GM12878 (cell line): ENCODE measurements around the gene RAB37. TPM values are rescaled to one million over a fixed set of nuclear protein-coding genes. Genes with fewer than 3 reads are reported as not detected.

Source experiments
- ATAC-seq: fragments of 200-7000 bp; cut with Tn5 transposase; 3 replicates; pipeline ENCODE4 v1.9.1; 2020; ENCODE audit warnings: mild to moderate bottlenecking, moderate library complexity
- BruUV-seq: library from RNA; stranded (reverse); fragments of 400-500 nt; replicated peaks from 2 replicates; lab custom pipeline; 2021; lab: Mats Ljungman, UMichigan
- CTCF ChIA-PET: fragments of 300-600 bp; sonication (Branson Sonifier 250); formaldehyde crosslinking; extraction: SDS; loops from one replicate; lab custom pipeline; 2021; ENCODE audit warnings: inconsistent platforms; lab: Yijun Ruan, JAX
- POLR2A ChIA-PET: fragments of 350-600 bp; formaldehyde crosslinking; extraction: SDS; loops from one replicate; lab custom pipeline; 2021; ENCODE audit warnings: inconsistent platforms; lab: Charles Lee
- RAD21 ChIA-PET: fragments of 300-600 bp; sonication (Branson Sonifier 250); formaldehyde crosslinking; loops from one replicate; lab custom pipeline; 2023; ENCODE audit warnings: antibody characterized with exemption; ENCODE audit not compliant: unreplicated experiment; lab: Charles Lee
- SMC1A ChIA-PET: fragments of 300-600 bp; sonication (Branson Sonifier 250); formaldehyde crosslinking; loops from one replicate; lab custom pipeline; 2023; ENCODE audit not compliant: unreplicated experiment, uncharacterized antibody; lab: Charles Lee
- DNase-seq: peaks from one replicate; pipeline ENCODE4 v3.0.0-alpha.2; 2011; ENCODE audit warnings: low read depth, low spot score
- FAIRE-seq: peaks from 3 replicates; lab custom pipeline; 2011; peaks lifted over from hg19 to GRCh38; lab: Jason Lieb, UNC
- H2AFZ ChIP-seq: 2 replicates; pipeline ENCODE4 v1.6.0; 2011; ENCODE audit warnings: low read depth, low read length, control low read depth; ENCODE audit not compliant: control insufficient read depth
- H3K27ac ChIP-seq: 2 replicates; pipeline ENCODE4 v1.5.1; 2011; ENCODE audit warnings: control low read depth; ENCODE audit not compliant: control insufficient read depth, insufficient read depth
- H3K27me3 ChIP-seq, 2 experiments: replicated peaks in 1 of 2; 2 replicates each; pipeline versions ENCODE4 v1.6.0 to v1.6.1; 2011; ENCODE audit warnings: low read length in 1 of 2; ENCODE audit not compliant: control insufficient read depth in 2 of 2, insufficient read depth in 2 of 2
- H3K36me3 ChIP-seq, 2 experiments: 2 replicates each; pipeline ENCODE4 v1.5.1; 2011; ENCODE audit warnings: low read length in 1 of 2; ENCODE audit not compliant: control insufficient read depth in 2 of 2, insufficient read depth in 2 of 2
- H3K4me1 ChIP-seq: 2 replicates; pipeline ENCODE4 v1.6.1; 2011; ENCODE audit warnings: mild to moderate bottlenecking, low read length, moderate library complexity, mixed read lengths; ENCODE audit not compliant: control insufficient read depth, insufficient read depth
- H3K4me2 ChIP-seq: 2 replicates; pipeline ENCODE4 v1.6.0; 2011; ENCODE audit warnings: control low read depth; ENCODE audit not compliant: control insufficient read depth, insufficient read depth
- H3K4me3 ChIP-seq: fragments of 200-600 bp; sonication (generic); 2 replicates; pipeline ENCODE4 v1.5.1; 2016
- H3K79me2 ChIP-seq: 2 replicates; pipeline ENCODE4 v1.6.0; 2011; ENCODE audit warnings: low read length; ENCODE audit not compliant: control insufficient read depth, insufficient read depth
- H3K9ac ChIP-seq: 2 replicates; pipeline ENCODE4 v1.8.0; 2011; ENCODE audit warnings: low read length, control low read depth, mixed read lengths; ENCODE audit not compliant: control insufficient read depth, insufficient read depth
- H3K9me3 ChIP-seq: replicated peaks from 3 replicates; pipeline ENCODE4 v1.5.1; 2011; ENCODE audit warnings: mild to moderate bottlenecking, low read length; ENCODE audit not compliant: control insufficient read depth, insufficient read depth
- H4K20me1 ChIP-seq: 2 replicates; pipeline ENCODE4 v1.6.0; 2011; ENCODE audit not compliant: control insufficient read depth, insufficient read depth
- CBX3 ChIP-seq: fragments of 200-600 bp; sonication (generic); IDR thresholded peaks from 2 replicates; pipeline ENCODE4 v1.6.1; 2016; ENCODE audit warnings: low read depth, borderline replicate concordance
- EP300 ChIP-seq, 2 experiments: fragments of 150-350 bp in 1 of 2; IDR thresholded peaks; 2 replicates each; pipeline ENCODE4 v1.6.1; 2011 to 2012; ENCODE audit warnings: low read depth in 2 of 2, low read length in 2 of 2, borderline replicate concordance in 1 of 2, improper control_type of control experiment in 1 of 2, inconsistent platforms in 1 of 2; ENCODE audit not compliant: control insufficient read depth in 1 of 2
- POU2F2 ChIP-seq: IDR thresholded peaks from 3 replicates; pipeline ENCODE4 v1.6.1; 2011; ENCODE audit warnings: low read depth, mild to moderate bottlenecking, low read length, borderline replicate concordance
- WGBS: methylation state at CpG from one replicate; pipeline ENCODE4 v1.1.6; 2016; ENCODE audit warnings: low lambda C conversion rate; ENCODE audit not compliant: insufficient replicate concordance, insufficient coverage; ENCODE audit errors: missing lambda C conversion rate; 5-methylcytosine and 5-hydroxymethylcytosine counted together
- in situ Hi-C: fragments of 300-500 bp; cut with MboI; formaldehyde crosslinking; loops from 9 replicates; pipeline ENCODE4 v1.14.3; 2018; ENCODE audit warnings: mixed read lengths
- intact Hi-C: fragments of 100-400 bp; cut with micrococcal nuclease; formaldehyde crosslinking; loops from one replicate; pipeline ENCODE4 v1.14.2; 2022; ENCODE audit not compliant: unreplicated experiment
- polyA plus RNA-seq, 11 experiments: library from polyadenylated mRNA; depleted of rRNA in 4 of 11; unstranded in 6 of 11; stranded (reverse) in 5 of 11; fragments of >200 nt; fragmentation: Nextera tagmentation in 4 of 11; fragmentation: Illumina TruSeq in 1 of 11; extraction: Ambion mirVana in 4 of 11; extraction: Trizol in 1 of 11; gene quantifications; 1 replicate in 1 of 11; 2 replicates in 10 of 11; pipeline versions ENCODE4 v1.2.1 to v1.2.3, GENCODE V29; 2011 to 2016; ENCODE audit warnings: inconsistent platforms in 2 of 11, missing spikeins in 2 of 11, low read depth in 1 of 11
- total RNA-seq, 4 experiments: library from RNA; depleted of rRNA in 3 of 4; stranded (reverse); fragments of >200 nt in 3 of 4; fragmentation: Illumina TruSeq in 1 of 4; extraction: Trizol in 1 of 4; gene quantifications; 2 replicates each; pipeline versions ENCODE4 v1.2.1 to v1.2.3, GENCODE V29; 2013 to 2021
- TF ChIP-seq, protein P1 (sequence below): fragments of 150-350 bp; IDR thresholded peaks from 2 replicates; pipeline ENCODE4 v1.6.1; 2016; ENCODE audit warnings: low read depth, low read length

Gene RAB37
- total and polyA plus RNA-seq, 10 of the 15 experiments (the other 5 are each of a cell fraction or from before 2014, with no cell fraction given), result 0.48 to 5.6 (median 1.7) TPM

DNA sequence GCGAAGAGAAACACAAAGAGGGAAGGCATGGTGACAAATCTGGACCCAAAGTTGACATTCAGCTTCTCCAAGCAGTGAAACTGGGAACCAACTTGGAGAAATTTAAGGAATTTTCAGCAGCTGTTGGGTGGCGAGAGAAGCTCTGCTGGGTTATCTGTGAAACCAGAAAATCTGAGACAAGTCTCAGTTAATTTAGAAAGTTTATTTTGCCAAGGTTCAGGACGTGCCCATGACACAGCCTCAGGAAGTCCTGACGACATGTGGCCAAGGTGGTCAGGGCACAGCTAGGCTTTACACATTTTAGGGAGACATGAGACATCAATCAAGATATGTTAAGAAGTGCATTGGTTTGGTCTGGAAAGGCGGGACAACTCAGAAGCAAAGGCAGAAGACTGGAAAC, 13.2 kb upstream of the RAB37 start:
- POLR2A ChIA-PET, result no interaction called here

More for the DNA sequence above, 13.2 kb upstream of the RAB37 start:
- TF ChIP-seq EP300 (IDR thresholded peaks at IDR 0.05; ENCODE audit: borderline replicate concordance in 1 of 2, control insufficient read depth in 1 of 2, low read depth in 2 of 2, low read length in 2 of 2) (no peak), CBX3 (no peak), POU2F2 (no peak)
- TF ChIP-seq, protein P1, sequence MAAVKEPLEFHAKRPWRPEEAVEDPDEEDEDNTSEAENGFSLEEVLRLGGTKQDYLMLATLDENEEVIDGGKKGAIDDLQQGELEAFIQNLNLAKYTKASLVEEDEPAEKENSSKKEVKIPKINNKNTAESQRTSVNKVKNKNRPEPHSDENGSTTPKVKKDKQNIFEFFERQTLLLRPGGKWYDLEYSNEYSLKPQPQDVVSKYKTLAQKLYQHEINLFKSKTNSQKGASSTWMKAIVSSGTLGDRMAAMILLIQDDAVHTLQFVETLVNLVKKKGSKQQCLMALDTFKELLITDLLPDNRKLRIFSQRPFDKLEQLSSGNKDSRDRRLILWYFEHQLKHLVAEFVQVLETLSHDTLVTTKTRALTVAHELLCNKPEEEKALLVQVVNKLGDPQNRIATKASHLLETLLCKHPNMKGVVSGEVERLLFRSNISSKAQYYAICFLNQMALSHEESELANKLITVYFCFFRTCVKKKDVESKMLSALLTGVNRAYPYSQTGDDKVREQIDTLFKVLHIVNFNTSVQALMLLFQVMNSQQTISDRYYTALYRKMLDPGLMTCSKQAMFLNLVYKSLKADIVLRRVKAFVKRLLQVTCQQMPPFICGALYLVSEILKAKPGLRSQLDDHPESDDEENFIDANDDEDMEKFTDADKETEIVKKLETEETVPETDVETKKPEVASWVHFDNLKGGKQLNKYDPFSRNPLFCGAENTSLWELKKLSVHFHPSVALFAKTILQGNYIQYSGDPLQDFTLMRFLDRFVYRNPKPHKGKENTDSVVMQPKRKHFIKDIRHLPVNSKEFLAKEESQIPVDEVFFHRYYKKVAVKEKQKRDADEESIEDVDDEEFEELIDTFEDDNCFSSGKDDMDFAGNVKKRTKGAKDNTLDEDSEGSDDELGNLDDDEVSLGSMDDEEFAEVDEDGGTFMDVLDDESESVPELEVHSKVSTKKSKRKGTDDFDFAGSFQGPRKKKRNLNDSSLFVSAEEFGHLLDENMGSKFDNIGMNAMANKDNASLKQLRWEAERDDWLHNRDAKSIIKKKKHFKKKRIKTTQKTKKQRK, result no peak
- TF ChIP-seq, all 136 proteins: peak for 0
- intact Hi-C loops (no loop called here), in situ Hi-C loops (no loop called here)
- Histone ChIP-seq H4K20me1 (no peaks in the 10 kb centered on the region), H2AFZ (no peak overlapping the region), H3K79me2 (no peaks in the 10 kb centered on the region), H3K27ac (no peak overlapping the region), H3K9ac (no peak overlapping the region), H3K4me3 (no peak overlapping the region), H3K4me2 (no peak overlapping the region), H3K9me3 (no peaks in the 10 kb centered on the region; the same call in 2 of the 3 replicates), H3K36me3 (no peaks in the 10 kb centered on the region), H3K27me3 (0 out of 4 replicates have a peak, but pooled peaks cover 0 to 2% of the 10 kb centered on the region in 2 experiments), H3K4me1 (no peaks in the 10 kb centered on the region)
- no peak for FAIRE-seq
- BruUV-seq, result no TSS peak
- SMC1A ChIA-PET, result interaction anchor here (1.4 kb wide), 1 partner anchor 13 kb away, joined by 4 read pairs; the partner anchor contains the start of gene RAB37
- no peak for DNase-seq
- WGBS, result 21% methylated on average over 5 of the region's 5 CpGs
- RAD21 ChIA-PET, result interaction anchor here (1.8 to 1.9 kb wide), 2 partner anchors 13 to 67 kb away, joined by 6 to 7 read pairs; partner anchors contain the start of gene RAB37
- CTCF ChIA-PET, result interaction anchor here (1.0 to 4.0 kb wide), 2 partner anchors 13 to 66 kb away, joined by 6 to 20 read pairs; partner anchors contain the start of gene RAB37
- no peak for ATAC-seq
